NT2/D1 (cell line): ENCODE results near the gene AOPEP.

ENCODE experiments used
- SUZ12 ChIP-seq: IDR thresholded peaks from 2 replicates; pipeline ENCODE4 v1.6.1; 2011; ENCODE audit not compliant: insufficient read length, insufficient read depth; ENCODE audit errors: extremely low read depth
- YY1 ChIP-seq: IDR thresholded peaks from 2 replicates; pipeline ENCODE4 v1.6.1; 2011; ENCODE audit not compliant: insufficient read length, insufficient read depth
- ZNF274 ChIP-seq: IDR thresholded peaks from 2 replicates; pipeline ENCODE4 v1.6.1; 2011; ENCODE audit warnings: mild to moderate bottlenecking, low read depth, low read length

- TF ChIP-seq SUZ12 (no peak), ZNF274 (no peak), YY1 (no peak)
These were observed 129.4 kb downstream of the AOPEP start for GRCh38 chr9:94855903-94856302.
